ENCODE results near the gene ACOT13. TPM values are rescaled to one million over a fixed set of nuclear protein-coding genes. Genes with fewer than 3 reads are reported as not detected.

Gene ACOT13
- total and polyA plus RNA-seq, 2 donors (not counting 1 experiment from before 2014, with no cell fraction given) = 3.6 to 6.6 TPM

- no peak for ATAC-seq (ENCODE audit: low read depth)
- Histone ChIP-seq H3K36me3 (replicated peaks in 1 of 2; ENCODE audit: control extremely low read depth in 1 of 2, control insufficient read depth in 1 of 2, extremely low read depth in 1 of 2, insufficient read depth in 2 of 2, low read length in 1 of 2) (no peaks in the 10 kb centered on the region), H3K27me3 (replicated peaks in 1 of 4; ENCODE audit: control extremely low read depth in 1 of 4, control insufficient read depth in 3 of 4, insufficient read depth in 4 of 4, low read length in 3 of 4) (no peaks in the 10 kb centered on the region), H2AFZ (ENCODE audit: insufficient read depth, low read depth, low read length, poor library complexity, severe bottlenecking) (no peak overlapping the region), H3K4me1 (ENCODE audit: control insufficient read depth in 2 of 2, insufficient read depth in 2 of 2, low read length in 2 of 2) (peaks cover 0 to 4% of the 10 kb centered on the region in 2 donors), H3K9me3 (ENCODE audit: control extremely low read depth in 1 of 3, control insufficient read depth in 2 of 3, insufficient read depth in 1 of 3, low read length in 2 of 3) (no peaks in the 10 kb centered on the region), H3K79me2 (ENCODE audit: control insufficient read depth, insufficient read depth, low read length) (peaks cover 5% of the 10 kb centered on the region), H4K20me1 (ENCODE audit: control insufficient read depth, insufficient read depth, low read length, poor library complexity, severe bottlenecking) (no peaks in the 10 kb centered on the region), H3K4me2 (replicated peaks; ENCODE audit: low read depth, low read length, poor library complexity, severe bottlenecking) (no peak overlapping the region), H3K27ac (ENCODE audit: low read length in 2 of 2) (no peak overlapping the region), H3K9ac (ENCODE audit: low read length) (no peak overlapping the region), H3K4me3 (ENCODE audit: control extremely low read depth in 1 of 5, extremely low read depth in 1 of 5, insufficient read depth in 1 of 5, low read depth in 2 of 5, low read length in 4 of 5) (no peak overlapping the region)
- intact Hi-C loops (cut with micrococcal nuclease) = no loop called here
- TF ChIP-seq CTCF (IDR thresholded peaks at IDR 0.05) (no peak), EZH2 (IDR thresholded peaks at IDR 0.05; ENCODE audit: borderline replicate concordance, insufficient read depth, low read depth, low read length, poor library complexity, severe bottlenecking) (no peak)
- no peak overlapping the region for H3K4me3 Mint-ChIP-seq
- H3K27me3 Mint-ChIP-seq = no peaks in the 10 kb centered on the region
- CTCF ChIA-PET = no interaction called here
- no CpG with 5 or more reads among the region's 7 CpGs for WGBS (ENCODE audit: insufficient coverage)
- POLR2A ChIA-PET = no interaction called here
- no peaks in the 10 kb centered on the region for H3K9me3 Mint-ChIP-seq (ENCODE audit: insufficient read depth)
- DNase-seq = no peak
- no peak overlapping the region for H3K27ac Mint-ChIP-seq
- peaks cover 2% of the 10 kb centered on the region for H3K4me1 Mint-ChIP-seq
Measured at GRCh38 chr6:24680582-24680981, 13.7 kb downstream of the ACOT13 start.

- H3K27ac Mint-ChIP-seq = no peak overlapping the region
- no peak overlapping the region for H3K4me3 Mint-ChIP-seq
- no peak for ATAC-seq (ENCODE audit: low read depth)
- ChIA-PET CTCF (interaction anchor here (1.2 to 1.7 kb wide), 3 partner anchors 100 to 105 kb away, joined by 3 to 8 read pairs (median 4); no protein-coding TSS in a partner anchor), POLR2A (no interaction called here)
- no peak overlapping the region for H2AFZ ChIP-seq (ENCODE audit: insufficient read depth, low read depth, low read length, poor library complexity, severe bottlenecking)
- no peaks in the 10 kb centered on the region for H3K9me3 ChIP-seq (ENCODE audit: control extremely low read depth in 1 of 3, control insufficient read depth in 2 of 3, insufficient read depth in 1 of 3, low read length in 2 of 3)
- peaks cover 0 to 4% of the 10 kb centered on the region in 2 donors for H3K4me1 ChIP-seq (ENCODE audit: control insufficient read depth in 2 of 2, insufficient read depth in 2 of 2, low read length in 2 of 2)
- H3K79me2 ChIP-seq (ENCODE audit: control insufficient read depth, insufficient read depth, low read length) = peaks cover 5% of the 10 kb centered on the region
- no peaks in the 10 kb centered on the region for H3K36me3 ChIP-seq (replicated peaks in 1 of 2; ENCODE audit: control extremely low read depth in 1 of 2, control insufficient read depth in 1 of 2, extremely low read depth in 1 of 2, insufficient read depth in 2 of 2, low read length in 1 of 2)
- 94% methylated on average over 3 of the region's 12 CpGs for WGBS (ENCODE audit: insufficient coverage)
- no peak overlapping the region for H3K9ac ChIP-seq (ENCODE audit: low read length)
- no peaks in the 10 kb centered on the region for H3K27me3 Mint-ChIP-seq
- H4K20me1 ChIP-seq (ENCODE audit: control insufficient read depth, insufficient read depth, low read length, poor library complexity, severe bottlenecking) = no peaks in the 10 kb centered on the region
- no peak for TF ChIP-seq CTCF (IDR thresholded peaks at IDR 0.05)
- no peak for TF ChIP-seq EZH2 (IDR thresholded peaks at IDR 0.05; ENCODE audit: borderline replicate concordance, insufficient read depth, low read depth, low read length, poor library complexity, severe bottlenecking)
- no peaks in the 10 kb centered on the region for H3K27me3 ChIP-seq (replicated peaks in 1 of 4; ENCODE audit: control extremely low read depth in 1 of 4, control insufficient read depth in 3 of 4, insufficient read depth in 4 of 4, low read length in 3 of 4)
- H3K4me3 ChIP-seq (ENCODE audit: control extremely low read depth in 1 of 5, extremely low read depth in 1 of 5, insufficient read depth in 1 of 5, low read depth in 2 of 5, low read length in 4 of 5) = no peak overlapping the region
- H3K27ac ChIP-seq (ENCODE audit: low read length in 2 of 2) = no peak overlapping the region
- intact Hi-C loops (cut with micrococcal nuclease) = no loop called here
- no peak overlapping the region for H3K4me2 ChIP-seq (replicated peaks; ENCODE audit: low read depth, low read length, poor library complexity, severe bottlenecking)
- H3K4me1 Mint-ChIP-seq = peaks cover 2% of the 10 kb centered on the region
- no peaks in the 10 kb centered on the region for H3K9me3 Mint-ChIP-seq (ENCODE audit: insufficient read depth)
- no peak for DNase-seq
Measured at GRCh38 chr6:24683297-24684296, 16.7 kb downstream of the ACOT13 start.
